Suprapubic skin (tissue), 4 donors: Measurements from ENCODE around the gene MFAP2. TPM values are rescaled to one million over a fixed set of nuclear protein-coding genes. Genes with fewer than 3 reads are reported as not detected.

Experiments used
- DNase-seq, 2 donors: peaks; one replicate each; pipeline ENCODE4 v3.0.0-alpha.2; 2019; ENCODE audit warnings: low spot score in 2 of 2
- H3K27ac ChIP-seq: fragments of 200-600 bp; sonication (generic); one replicate; pipeline ENCODE4 v1.5.1; 2019
- H3K27me3 ChIP-seq: fragments of 200-600 bp; sonication (generic); one replicate; pipeline ENCODE4 v1.5.1; 2019
- H3K36me3 ChIP-seq: fragments of 200-600 bp; sonication (generic); one replicate; pipeline ENCODE4 v1.5.1; 2019
- H3K4me1 ChIP-seq: fragments of 200-600 bp; sonication (generic); one replicate; pipeline ENCODE4 v1.5.1; 2019
- H3K4me3 ChIP-seq: fragments of 200-600 bp; sonication (generic); one replicate; pipeline ENCODE4 v1.5.1; 2019; ENCODE audit warnings: mild to moderate bottlenecking
- H3K9me3 ChIP-seq: fragments of 200-600 bp; sonication (generic); one replicate; pipeline ENCODE4 v1.5.1; 2019
- EP300 ChIP-seq: sonication (generic); formaldehyde crosslinking; IDR thresholded peaks from one replicate; pipeline ENCODE4 v1.6.1; 2017; ENCODE audit warnings: antibody characterized with exemption
- POLR2A ChIP-seq, 2 donors: fragments of 450-650 bp; IDR thresholded peaks; one replicate each; pipeline ENCODE4 v1.6.1; 2017; ENCODE audit warnings: antibody characterized with exemption in 2 of 2, mild to moderate bottlenecking in 2 of 2, moderate library complexity in 2 of 2
- POLR2AphosphoS5 ChIP-seq, 3 donors: sonication (generic); formaldehyde crosslinking; IDR thresholded peaks; one replicate each; pipeline ENCODE4 v1.6.1; 2017; ENCODE audit warnings: antibody characterized with exemption in 3 of 3
- WGBS: methylation state at CpG from one replicate; pipeline ENCODE4 v1.1.5; 2018; 5-methylcytosine and 5-hydroxymethylcytosine counted together
- total RNA-seq, 4 donors: library from RNA; depleted of rRNA; stranded (reverse); fragments of >200 nt; gene quantifications; one replicate each; pipeline ENCODE4 v1.1.0, GENCODE V29; 2016
- TF ChIP-seq, protein P1 (sequence below), 2 donors: fragments of 200-600 bp in 1 of 2; fragments of 450-650 bp in 1 of 2; sonication (generic) in 1 of 2; IDR thresholded peaks; one replicate each; pipeline ENCODE4 v1.5.1; 2016 to 2019; ENCODE audit warnings: antibody characterized with exemption in 2 of 2, mild to moderate bottlenecking in 1 of 2, moderate library complexity in 1 of 2

Gene MFAP2
- total RNA-seq, 4 donors from 2014 or later: 5.6 to 8.3 (median 7.1) TPM

DNA sequence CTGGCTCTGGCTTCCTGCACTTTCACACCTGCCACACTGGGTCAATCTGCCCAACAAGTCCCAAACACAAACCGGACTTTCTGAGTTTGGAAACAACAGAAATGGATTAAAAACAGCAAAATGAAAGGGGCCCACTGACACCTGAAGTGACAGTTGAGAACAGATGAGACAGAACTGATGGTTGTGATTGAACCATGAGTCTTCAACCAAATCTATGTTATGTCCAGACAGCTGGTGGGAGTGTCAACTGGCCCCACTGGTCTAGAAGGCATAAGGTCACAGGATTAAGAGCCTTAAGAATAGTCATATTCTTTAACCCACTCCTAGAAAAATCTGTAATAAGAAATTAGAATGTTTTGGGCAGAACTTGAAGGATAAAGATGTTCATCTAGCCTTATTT, 44.3 kb upstream of the MFAP2 start:
- no peaks in the 10 kb centered on the region for H3K9me3 ChIP-seq
- no peak overlapping the region for H3K4me3 ChIP-seq
- H3K27ac ChIP-seq: no peak overlapping the region
- DNase-seq: no peak
- H3K36me3 ChIP-seq: peaks cover 84% of the 10 kb centered on the region
- TF ChIP-seq EP300: no peak
- TF ChIP-seq, protein P1, sequence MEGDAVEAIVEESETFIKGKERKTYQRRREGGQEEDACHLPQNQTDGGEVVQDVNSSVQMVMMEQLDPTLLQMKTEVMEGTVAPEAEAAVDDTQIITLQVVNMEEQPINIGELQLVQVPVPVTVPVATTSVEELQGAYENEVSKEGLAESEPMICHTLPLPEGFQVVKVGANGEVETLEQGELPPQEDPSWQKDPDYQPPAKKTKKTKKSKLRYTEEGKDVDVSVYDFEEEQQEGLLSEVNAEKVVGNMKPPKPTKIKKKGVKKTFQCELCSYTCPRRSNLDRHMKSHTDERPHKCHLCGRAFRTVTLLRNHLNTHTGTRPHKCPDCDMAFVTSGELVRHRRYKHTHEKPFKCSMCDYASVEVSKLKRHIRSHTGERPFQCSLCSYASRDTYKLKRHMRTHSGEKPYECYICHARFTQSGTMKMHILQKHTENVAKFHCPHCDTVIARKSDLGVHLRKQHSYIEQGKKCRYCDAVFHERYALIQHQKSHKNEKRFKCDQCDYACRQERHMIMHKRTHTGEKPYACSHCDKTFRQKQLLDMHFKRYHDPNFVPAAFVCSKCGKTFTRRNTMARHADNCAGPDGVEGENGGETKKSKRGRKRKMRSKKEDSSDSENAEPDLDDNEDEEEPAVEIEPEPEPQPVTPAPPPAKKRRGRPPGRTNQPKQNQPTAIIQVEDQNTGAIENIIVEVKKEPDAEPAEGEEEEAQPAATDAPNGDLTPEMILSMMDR (IDR thresholded peaks at IDR 0.05): no peak
- no peaks in the 10 kb centered on the region for H3K27me3 ChIP-seq
- H3K4me1 ChIP-seq: peaks cover 14% of the 10 kb centered on the region
- 88% methylated on average over 1 of the region's 1 CpG for WGBS

DNA sequence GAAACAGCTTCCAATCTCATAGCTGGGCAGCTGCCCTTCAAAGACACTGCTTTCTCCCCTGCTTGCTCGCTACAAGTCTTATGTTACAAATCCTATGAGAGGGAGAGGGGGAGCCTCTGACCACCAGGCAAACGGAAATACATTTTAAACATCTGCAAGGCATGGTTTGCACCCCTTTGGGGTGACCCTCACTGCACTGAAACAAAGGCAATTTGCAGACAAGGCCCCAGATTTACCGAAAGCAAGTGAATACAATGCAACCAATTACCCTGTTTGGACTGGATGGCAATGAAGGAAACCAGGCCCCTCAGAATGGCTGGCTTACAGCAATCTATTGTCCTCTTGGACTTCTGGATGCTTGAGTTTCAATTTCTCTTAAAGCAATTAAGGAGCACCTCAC, 43.2 kb upstream of the MFAP2 start:
- Histone ChIP-seq H3K27ac (no peak overlapping the region), H3K9me3 (no peaks in the 10 kb centered on the region), H3K4me3 (no peak overlapping the region), H3K36me3 (peaks cover 90% of the 10 kb centered on the region), H3K27me3 (no peaks in the 10 kb centered on the region), H3K4me1 (peaks cover 14% of the 10 kb centered on the region)
- DNase-seq: no peak
- TF ChIP-seq, protein P1 (IDR thresholded peaks at IDR 0.05): no peak
- no peak for TF ChIP-seq EP300
- 86% methylated on average over 3 of the region's 3 CpGs for WGBS

DNA sequence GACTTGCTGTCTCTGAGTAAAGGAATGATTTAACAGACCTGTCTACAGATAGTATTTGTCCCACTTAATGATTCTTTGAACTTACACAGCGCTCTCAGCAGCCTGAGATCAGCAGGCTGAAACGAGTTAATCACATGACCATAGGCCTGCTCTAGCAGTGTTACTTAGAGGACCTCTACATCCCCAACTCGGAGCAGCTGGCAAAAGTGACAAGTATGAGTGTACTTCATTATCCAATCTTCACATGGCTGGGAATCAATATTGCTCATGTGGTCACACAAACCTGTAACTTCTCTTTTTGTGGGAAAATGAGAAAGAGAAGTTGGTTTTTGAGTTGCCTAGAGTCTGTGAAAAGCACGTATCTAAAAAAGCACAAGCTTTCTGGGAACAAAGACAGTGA, 42.7 kb upstream of the MFAP2 start:
- peaks cover 93% of the 10 kb centered on the region for H3K36me3 ChIP-seq
- 45% methylated on average over 4 of the region's 4 CpGs for WGBS
- H3K27me3 ChIP-seq: no peaks in the 10 kb centered on the region
- DNase-seq: no peak
- peaks cover 13% of the 10 kb centered on the region for H3K4me1 ChIP-seq
- TF ChIP-seq POLR2AphosphoS5 (IDR thresholded peaks at IDR 0.05): no peak
- no peak for TF ChIP-seq EP300
- no peak overlapping the region for H3K27ac ChIP-seq
- no peak overlapping the region for H3K4me3 ChIP-seq
- no peaks in the 10 kb centered on the region for H3K9me3 ChIP-seq

DNA sequence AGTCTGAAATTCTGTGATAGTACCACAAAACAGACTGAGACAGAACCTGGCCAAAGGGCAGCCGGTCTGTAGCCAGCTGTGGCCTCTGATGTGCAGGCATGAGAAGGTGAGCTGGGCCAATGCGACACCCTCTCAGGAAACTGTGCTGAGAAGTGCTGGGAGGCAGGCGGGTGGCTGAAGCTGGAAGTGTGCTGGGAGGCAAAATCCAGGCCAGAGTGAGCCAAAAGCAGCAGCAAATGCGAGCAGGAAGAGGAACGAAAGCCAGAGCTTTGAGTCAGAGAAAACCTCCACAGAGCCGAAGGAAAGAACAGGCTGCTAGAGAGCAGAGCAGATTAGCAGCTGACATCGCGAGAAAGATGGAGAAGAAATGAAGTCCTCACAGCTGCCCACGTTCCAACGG, 41.5 kb upstream of the MFAP2 start:
- DNase-seq: no peak
- Histone ChIP-seq H3K4me3 (no peak overlapping the region), H3K27ac (no peak overlapping the region), H3K9me3 (no peaks in the 10 kb centered on the region), H3K36me3 (peaks cover 88% of the 10 kb centered on the region), H3K4me1 (peaks cover under 1% of the 10 kb centered on the region), H3K27me3 (no peaks in the 10 kb centered on the region)
- TF ChIP-seq, protein P1 (IDR thresholded peaks at IDR 0.05): no peak
- TF ChIP-seq POLR2A (IDR thresholded peaks at IDR 0.05) (no peak), POLR2AphosphoS5 (IDR thresholded peaks at IDR 0.05) (no peak), EP300 (no peak)
- WGBS: 87% methylated on average over 10 of the region's 10 CpGs

DNA sequence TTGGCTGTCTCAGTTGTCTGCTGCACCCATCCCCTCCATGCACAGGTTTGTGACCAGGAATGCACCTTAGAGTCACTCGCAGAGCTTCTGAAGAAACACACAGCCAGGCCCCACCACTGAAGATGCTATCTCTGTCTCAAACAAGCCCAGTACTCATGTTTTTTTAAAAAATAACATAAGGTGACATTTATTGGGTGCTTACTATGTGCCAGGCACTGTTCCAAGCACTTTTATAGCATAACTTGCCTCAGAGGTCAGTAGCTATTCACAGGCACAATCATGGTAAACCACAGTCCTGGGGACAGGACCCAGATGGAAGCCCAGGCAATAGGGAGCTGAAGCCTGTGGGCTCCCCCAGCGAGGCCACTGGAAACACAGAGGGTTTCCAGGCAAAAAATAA, 40.1 kb upstream of the MFAP2 start:
- Histone ChIP-seq H3K27ac (no peak overlapping the region), H3K4me3 (no peak overlapping the region), H3K36me3 (peaks cover 75% of the 10 kb centered on the region), H3K9me3 (no peaks in the 10 kb centered on the region), H3K27me3 (no peaks in the 10 kb centered on the region), H3K4me1 (no peaks in the 10 kb centered on the region)
- 85% methylated on average over 2 of the region's 2 CpGs for WGBS
- TF ChIP-seq POLR2AphosphoS5 (IDR thresholded peaks at IDR 0.05): no peak
- TF ChIP-seq EP300: no peak
- TF ChIP-seq, protein P1 (IDR thresholded peaks at IDR 0.05): no peak
- no peak for TF ChIP-seq POLR2A (IDR thresholded peaks at IDR 0.05)
- DNase-seq: no peak

DNA sequence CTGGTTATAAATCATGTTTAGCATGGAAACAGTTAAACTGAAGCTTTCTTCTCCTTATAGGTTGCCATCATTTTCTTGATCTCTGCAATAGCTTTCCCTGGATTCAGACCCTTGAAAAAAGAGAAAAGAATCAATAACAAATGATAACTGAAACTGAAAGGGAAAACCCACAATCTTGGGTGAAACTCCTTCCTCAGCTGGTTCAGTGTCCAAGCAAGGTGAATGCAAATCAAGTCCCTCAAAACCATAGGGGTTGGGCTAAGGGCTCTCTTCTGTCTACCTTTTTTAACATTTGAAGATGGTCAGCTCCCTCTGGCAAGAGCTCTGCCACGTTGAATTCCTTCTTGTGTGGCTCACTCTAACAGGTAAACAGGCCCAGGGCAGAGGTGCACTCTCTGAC, 38.4 kb upstream of the MFAP2 start:
- Histone ChIP-seq H3K36me3 (peaks cover 64% of the 10 kb centered on the region), H3K27me3 (no peaks in the 10 kb centered on the region), H3K4me3 (no peak overlapping the region), H3K27ac (no peak overlapping the region), H3K4me1 (no peaks in the 10 kb centered on the region), H3K9me3 (no peaks in the 10 kb centered on the region)
- WGBS: 38% methylated on average over 1 of the region's 1 CpG
- no peak for DNase-seq
- TF ChIP-seq POLR2AphosphoS5 (IDR thresholded peaks at IDR 0.05): no peak
- TF ChIP-seq EP300: no peak
- TF ChIP-seq, protein P1 (IDR thresholded peaks at IDR 0.05): no peak
- no peak for TF ChIP-seq POLR2A (IDR thresholded peaks at IDR 0.05)
